GM12878 (cell line): ENCODE measurements around the gene FETUB. TPM values are rescaled to one million over a fixed set of nuclear protein-coding genes. Genes with fewer than 3 reads are reported as not detected.

Experiments used
- ATAC-seq: fragments of 200-7000 bp; cut with Tn5 transposase; 3 replicates; pipeline ENCODE4 v1.9.1; 2020; ENCODE audit warnings: mild to moderate bottlenecking, moderate library complexity
- BruUV-seq: library from RNA; stranded (reverse); fragments of 400-500 nt; replicated peaks from 2 replicates; lab custom pipeline; 2021; lab: Mats Ljungman, UMichigan
- CTCF ChIA-PET: fragments of 300-600 bp; sonication (Branson Sonifier 250); formaldehyde crosslinking; extraction: SDS; loops from one replicate; lab custom pipeline; 2021; ENCODE audit warnings: inconsistent platforms; lab: Yijun Ruan, JAX
- POLR2A ChIA-PET: fragments of 350-600 bp; formaldehyde crosslinking; extraction: SDS; loops from one replicate; lab custom pipeline; 2021; ENCODE audit warnings: inconsistent platforms; lab: Charles Lee
- RAD21 ChIA-PET: fragments of 300-600 bp; sonication (Branson Sonifier 250); formaldehyde crosslinking; loops from one replicate; lab custom pipeline; 2023; ENCODE audit warnings: antibody characterized with exemption; ENCODE audit not compliant: unreplicated experiment; lab: Charles Lee
- SMC1A ChIA-PET: fragments of 300-600 bp; sonication (Branson Sonifier 250); formaldehyde crosslinking; loops from one replicate; lab custom pipeline; 2023; ENCODE audit not compliant: unreplicated experiment, uncharacterized antibody; lab: Charles Lee
- DNase-seq: peaks from one replicate; pipeline ENCODE4 v3.0.0-alpha.2; 2011; ENCODE audit warnings: low read depth, low spot score
- FAIRE-seq: peaks from 3 replicates; lab custom pipeline; 2011; peaks lifted over from hg19 to GRCh38; lab: Jason Lieb, UNC
- H2AFZ ChIP-seq: 2 replicates; pipeline ENCODE4 v1.6.0; 2011; ENCODE audit warnings: low read depth, low read length, control low read depth; ENCODE audit not compliant: control insufficient read depth
- H3K27ac ChIP-seq: 2 replicates; pipeline ENCODE4 v1.5.1; 2011; ENCODE audit warnings: control low read depth; ENCODE audit not compliant: control insufficient read depth, insufficient read depth
- H3K27me3 ChIP-seq, 2 experiments: replicated peaks in 1 of 2; 2 replicates each; pipeline versions ENCODE4 v1.6.0 to v1.6.1; 2011; ENCODE audit warnings: low read length in 1 of 2; ENCODE audit not compliant: control insufficient read depth in 2 of 2, insufficient read depth in 2 of 2
- H3K36me3 ChIP-seq, 2 experiments: 2 replicates each; pipeline ENCODE4 v1.5.1; 2011; ENCODE audit warnings: low read length in 1 of 2; ENCODE audit not compliant: control insufficient read depth in 2 of 2, insufficient read depth in 2 of 2
- H3K4me1 ChIP-seq: 2 replicates; pipeline ENCODE4 v1.6.1; 2011; ENCODE audit warnings: mild to moderate bottlenecking, low read length, moderate library complexity, mixed read lengths; ENCODE audit not compliant: control insufficient read depth, insufficient read depth
- H3K4me2 ChIP-seq: 2 replicates; pipeline ENCODE4 v1.6.0; 2011; ENCODE audit warnings: control low read depth; ENCODE audit not compliant: control insufficient read depth, insufficient read depth
- H3K4me3 ChIP-seq: fragments of 200-600 bp; sonication (generic); 2 replicates; pipeline ENCODE4 v1.5.1; 2016
- H3K79me2 ChIP-seq: 2 replicates; pipeline ENCODE4 v1.6.0; 2011; ENCODE audit warnings: low read length; ENCODE audit not compliant: control insufficient read depth, insufficient read depth
- H3K9ac ChIP-seq: 2 replicates; pipeline ENCODE4 v1.8.0; 2011; ENCODE audit warnings: low read length, control low read depth, mixed read lengths; ENCODE audit not compliant: control insufficient read depth, insufficient read depth
- H3K9me3 ChIP-seq: replicated peaks from 3 replicates; pipeline ENCODE4 v1.5.1; 2011; ENCODE audit warnings: mild to moderate bottlenecking, low read length; ENCODE audit not compliant: control insufficient read depth, insufficient read depth
- H4K20me1 ChIP-seq: 2 replicates; pipeline ENCODE4 v1.6.0; 2011; ENCODE audit not compliant: control insufficient read depth, insufficient read depth
- CEBPB ChIP-seq, 2 experiments: fragments of 150-350 bp in 1 of 2; IDR thresholded peaks; 2 replicates each; pipeline ENCODE4 v1.6.1; 2012 to 2014; ENCODE audit warnings: low read depth in 2 of 2, low read length in 2 of 2, borderline replicate concordance in 1 of 2, inconsistent platforms in 1 of 2
- HDGF ChIP-seq: fragments of 450-650 bp; IDR thresholded peaks from 2 replicates; pipeline ENCODE4 v1.6.1; 2016; ENCODE audit warnings: antibody characterized with exemption
- KAT2A ChIP-seq: conservative IDR thresholded peaks from 2 replicates; pipeline ENCODE4 v1.6.1; 2011; ENCODE audit warnings: low read depth, low read length; ENCODE audit not compliant: control insufficient read depth
- MTA3 ChIP-seq: IDR thresholded peaks from 2 replicates; pipeline ENCODE4 v1.6.1; 2012; ENCODE audit warnings: low read length, inconsistent platforms, borderline replicate concordance
- NBN ChIP-seq: fragments of 450-650 bp; IDR thresholded peaks from 2 replicates; pipeline ENCODE4 v1.6.1; 2016
- PAX5 ChIP-seq: IDR thresholded peaks from 2 replicates; pipeline ENCODE4 v1.6.1; 2011; ENCODE audit warnings: low read depth, low read length, borderline replicate concordance
- RAD21 ChIP-seq: IDR thresholded peaks from 2 replicates; pipeline ENCODE4 v1.6.1; 2011; ENCODE audit warnings: mild to moderate bottlenecking, low read depth, low read length, moderate library complexity; ENCODE audit not compliant: insufficient read depth
- SMC3 ChIP-seq: IDR thresholded peaks from 2 replicates; pipeline ENCODE4 v1.6.1; 2011; ENCODE audit warnings: low read length, improper control_type of control experiment, borderline replicate concordance
- STAT1 ChIP-seq: fragments of 450-650 bp; conservative IDR thresholded peaks from 2 replicates; pipeline ENCODE4 v1.6.1; 2014; ENCODE audit warnings: antibody characterized with exemption, mild to moderate bottlenecking
- TCF12 ChIP-seq: IDR thresholded peaks from 2 replicates; pipeline ENCODE4 v1.6.1; 2011; ENCODE audit warnings: low read depth, mild to moderate bottlenecking, low read length
- YBX1 ChIP-seq: fragments of 450-650 bp; IDR thresholded peaks from 2 replicates; pipeline ENCODE4 v1.6.1; 2016; ENCODE audit warnings: antibody characterized with exemption
- WGBS: methylation state at CpG from one replicate; pipeline ENCODE4 v1.1.6; 2016; ENCODE audit warnings: low lambda C conversion rate; ENCODE audit not compliant: insufficient replicate concordance, insufficient coverage; ENCODE audit errors: missing lambda C conversion rate; 5-methylcytosine and 5-hydroxymethylcytosine counted together
- in situ Hi-C: fragments of 300-500 bp; cut with MboI; formaldehyde crosslinking; loops from 9 replicates; pipeline ENCODE4 v1.14.3; 2018; ENCODE audit warnings: mixed read lengths
- intact Hi-C: fragments of 100-400 bp; cut with micrococcal nuclease; formaldehyde crosslinking; loops from one replicate; pipeline ENCODE4 v1.14.2; 2022; ENCODE audit not compliant: unreplicated experiment
- polyA plus RNA-seq, 11 experiments: library from polyadenylated mRNA; depleted of rRNA in 4 of 11; unstranded in 6 of 11; stranded (reverse) in 5 of 11; fragments of >200 nt; fragmentation: Nextera tagmentation in 4 of 11; fragmentation: Illumina TruSeq in 1 of 11; extraction: Ambion mirVana in 4 of 11; extraction: Trizol in 1 of 11; gene quantifications; 1 replicate in 1 of 11; 2 replicates in 10 of 11; pipeline versions ENCODE4 v1.2.1 to v1.2.3, GENCODE V29; 2011 to 2016; ENCODE audit warnings: inconsistent platforms in 2 of 11, missing spikeins in 2 of 11, low read depth in 1 of 11
- total RNA-seq, 4 experiments: library from RNA; depleted of rRNA in 3 of 4; stranded (reverse); fragments of >200 nt in 3 of 4; fragmentation: Illumina TruSeq in 1 of 4; extraction: Trizol in 1 of 4; gene quantifications; 2 replicates each; pipeline versions ENCODE4 v1.2.1 to v1.2.3, GENCODE V29; 2013 to 2021
- TF ChIP-seq, protein P1 (sequence below), 3 experiments: IDR thresholded peaks in 2 of 3; conservative IDR thresholded peaks in 1 of 3; 2 replicates each; pipeline ENCODE4 v1.5.1; 2011; ENCODE audit warnings: low read depth in 3 of 3, low read length in 3 of 3, mild to moderate bottlenecking in 3 of 3, control low read depth in 2 of 3, moderate library complexity in 2 of 3, inconsistent platforms in 1 of 3, mixed read lengths in 1 of 3; ENCODE audit not compliant: control insufficient read depth in 2 of 3, insufficient read depth in 1 of 3; ENCODE audit errors: extremely low read depth in 1 of 3
- TF ChIP-seq, protein P2 (sequence below): IDR thresholded peaks from 2 replicates; pipeline ENCODE4 v1.6.1; 2011; ENCODE audit warnings: borderline replicate concordance, low read depth, mild to moderate bottlenecking, moderate library complexity, mixed read lengths, low read length; ENCODE audit not compliant: insufficient read depth; ENCODE audit errors: extremely low read length
- TF ChIP-seq, protein P3 (sequence below): fragments of 450-650 bp; IDR thresholded peaks from 2 replicates; pipeline ENCODE4 v1.6.1; 2017; ENCODE audit warnings: mild to moderate bottlenecking, moderate library complexity

The FETUB gene
- total and polyA plus RNA-seq, 10 of the 15 experiments (the other 5 are each of a cell fraction or from before 2014, with no cell fraction given) = not detected

DNA sequence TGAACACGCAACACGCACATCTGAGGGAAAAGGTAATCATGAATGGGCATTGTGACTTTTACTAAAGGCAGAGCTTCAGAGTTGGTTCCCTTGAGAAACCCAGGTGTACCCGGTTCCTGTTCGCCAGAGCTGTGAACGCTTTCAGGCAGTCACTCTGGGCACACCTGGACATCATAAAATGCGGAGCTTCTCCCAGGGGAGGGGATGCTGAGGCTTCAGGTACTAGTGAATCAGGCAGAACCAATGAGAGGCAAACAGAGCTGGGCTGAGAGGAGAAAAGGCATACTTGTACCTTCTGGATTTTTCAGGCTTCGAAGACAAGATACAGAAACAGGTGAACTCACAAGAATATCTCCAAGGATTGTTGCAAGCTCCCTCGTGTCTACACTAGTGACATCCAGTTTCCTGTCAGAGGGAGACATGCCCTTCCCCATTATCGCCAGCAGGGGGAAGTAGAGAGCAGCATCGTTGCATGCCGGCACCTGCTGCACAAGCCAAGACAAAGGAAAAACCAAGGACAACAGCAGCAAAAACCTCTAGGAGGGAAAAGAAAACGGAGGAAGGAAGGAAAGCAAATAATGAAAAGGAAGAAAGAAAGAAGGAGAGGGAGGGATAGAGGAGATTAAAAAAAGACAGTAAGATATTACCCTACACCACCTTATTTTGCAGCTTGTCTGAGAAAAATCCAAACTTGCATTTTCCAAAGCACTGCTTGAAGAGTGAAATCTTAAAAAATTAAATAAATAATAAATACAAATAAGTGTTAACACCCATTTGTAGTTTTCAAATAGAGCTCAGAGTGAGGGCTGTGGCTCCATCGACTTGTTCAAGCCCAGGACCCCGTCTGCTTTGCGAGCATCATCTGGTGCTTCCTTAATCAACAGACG, 25.4 kb upstream of the FETUB start:
- WGBS = 14% methylated on average over 16 of the region's 16 CpGs
- H3K27ac ChIP-seq = no peak overlapping the region
- ChIA-PET POLR2A (interaction anchor here (1.0 to 1.2 kb wide), 2 partner anchors 204 to 360 kb away, joined by 3 read pairs; no protein-coding TSS in a partner anchor), SMC1A (interaction anchor here (0.7 to 5.7 kb wide), 31 partner anchors 9 to 671 kb away, joined by 3 to 38 read pairs (median 4); no protein-coding TSS in a partner anchor), CTCF (interaction anchor here (0.7 to 7.7 kb wide), 70 partner anchors 7 to 703 kb away, joined by 3 to 183 read pairs (median 5); partner anchors contain the start of genes DNAJB11, EIF4A2 and TBCCD1), RAD21 (interaction anchor here (1.0 to 4.6 kb wide), 7 partner anchors 45 to 671 kb away, joined by 3 to 45 read pairs (median 5); no protein-coding TSS in a partner anchor)
- ATAC-seq = peak; percentile 81
- no peak overlapping the region for H3K9ac ChIP-seq
- H3K27me3 ChIP-seq = peaks cover 2 to 3% of the 10 kb centered on the region in 2 experiments; a peak in 3 of 4 replicates
- peaks cover 7% of the 10 kb centered on the region for H3K4me1 ChIP-seq
- no peaks in the 10 kb centered on the region for H3K9me3 ChIP-seq
- no peaks in the 10 kb centered on the region for H3K79me2 ChIP-seq
- intact Hi-C loops (loop anchor here (1.0 to 10.0 kb wide), 3 partner anchors 206 to 550 kb away; no protein-coding TSS in a partner anchor), in situ Hi-C loops (loop anchor here (5.0 kb wide), 1 partner anchor 207 kb away; no protein-coding TSS in a partner anchor)
- H3K36me3 ChIP-seq = no peaks in the 10 kb centered on the region
- no peak overlapping the region for H3K4me3 ChIP-seq
- peak; percentile 36 for DNase-seq
- BruUV-seq = no TSS peak
- FAIRE-seq = peak; percentile 99
- H4K20me1 ChIP-seq = no peaks in the 10 kb centered on the region
- H3K4me2 ChIP-seq = peak overlapping the region; percentile 56
- H2AFZ ChIP-seq = peak overlapping the region; percentile 11
- TF ChIP-seq TCF12 (0 out of 2 replicates have a peak, but pooled peaks have one; percentile 9), CEBPB (IDR thresholded peaks at IDR 0.05; ENCODE audit: borderline replicate concordance in 1 of 2, low read depth in 2 of 2, low read length in 2 of 2) (no peak), NBN (no peak), PAX5 (0 out of 2 replicates have a peak, but pooled peaks have one; percentile 11), MTA3 (no peak), HDGF (0 out of 2 replicates have a peak, but pooled peaks have one; percentile 26), YBX1 (no peak), STAT1 (no peak), RAD21 (peak; percentile 81), KAT2A (no peak), SMC3 (peak; percentile 86; the same call in 1 of the 2 replicates)
- TF ChIP-seq, protein P1, sequence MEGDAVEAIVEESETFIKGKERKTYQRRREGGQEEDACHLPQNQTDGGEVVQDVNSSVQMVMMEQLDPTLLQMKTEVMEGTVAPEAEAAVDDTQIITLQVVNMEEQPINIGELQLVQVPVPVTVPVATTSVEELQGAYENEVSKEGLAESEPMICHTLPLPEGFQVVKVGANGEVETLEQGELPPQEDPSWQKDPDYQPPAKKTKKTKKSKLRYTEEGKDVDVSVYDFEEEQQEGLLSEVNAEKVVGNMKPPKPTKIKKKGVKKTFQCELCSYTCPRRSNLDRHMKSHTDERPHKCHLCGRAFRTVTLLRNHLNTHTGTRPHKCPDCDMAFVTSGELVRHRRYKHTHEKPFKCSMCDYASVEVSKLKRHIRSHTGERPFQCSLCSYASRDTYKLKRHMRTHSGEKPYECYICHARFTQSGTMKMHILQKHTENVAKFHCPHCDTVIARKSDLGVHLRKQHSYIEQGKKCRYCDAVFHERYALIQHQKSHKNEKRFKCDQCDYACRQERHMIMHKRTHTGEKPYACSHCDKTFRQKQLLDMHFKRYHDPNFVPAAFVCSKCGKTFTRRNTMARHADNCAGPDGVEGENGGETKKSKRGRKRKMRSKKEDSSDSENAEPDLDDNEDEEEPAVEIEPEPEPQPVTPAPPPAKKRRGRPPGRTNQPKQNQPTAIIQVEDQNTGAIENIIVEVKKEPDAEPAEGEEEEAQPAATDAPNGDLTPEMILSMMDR (IDR thresholded peaks at IDR 0.05 in 2 of 3, conservative IDR thresholded peaks at IDR 0.05 in 1 of 3; ENCODE audit: control insufficient read depth in 2 of 3, extremely low read depth in 1 of 3, insufficient read depth in 1 of 3, low read depth in 3 of 3, low read length in 3 of 3) = peak; percentile 93 to 98 (median 98)
- TF ChIP-seq, protein P2, sequence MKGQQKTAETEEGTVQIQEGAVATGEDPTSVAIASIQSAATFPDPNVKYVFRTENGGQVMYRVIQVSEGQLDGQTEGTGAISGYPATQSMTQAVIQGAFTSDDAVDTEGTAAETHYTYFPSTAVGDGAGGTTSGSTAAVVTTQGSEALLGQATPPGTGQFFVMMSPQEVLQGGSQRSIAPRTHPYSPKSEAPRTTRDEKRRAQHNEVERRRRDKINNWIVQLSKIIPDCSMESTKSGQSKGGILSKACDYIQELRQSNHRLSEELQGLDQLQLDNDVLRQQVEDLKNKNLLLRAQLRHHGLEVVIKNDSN = no peak
- TF ChIP-seq, protein P3, sequence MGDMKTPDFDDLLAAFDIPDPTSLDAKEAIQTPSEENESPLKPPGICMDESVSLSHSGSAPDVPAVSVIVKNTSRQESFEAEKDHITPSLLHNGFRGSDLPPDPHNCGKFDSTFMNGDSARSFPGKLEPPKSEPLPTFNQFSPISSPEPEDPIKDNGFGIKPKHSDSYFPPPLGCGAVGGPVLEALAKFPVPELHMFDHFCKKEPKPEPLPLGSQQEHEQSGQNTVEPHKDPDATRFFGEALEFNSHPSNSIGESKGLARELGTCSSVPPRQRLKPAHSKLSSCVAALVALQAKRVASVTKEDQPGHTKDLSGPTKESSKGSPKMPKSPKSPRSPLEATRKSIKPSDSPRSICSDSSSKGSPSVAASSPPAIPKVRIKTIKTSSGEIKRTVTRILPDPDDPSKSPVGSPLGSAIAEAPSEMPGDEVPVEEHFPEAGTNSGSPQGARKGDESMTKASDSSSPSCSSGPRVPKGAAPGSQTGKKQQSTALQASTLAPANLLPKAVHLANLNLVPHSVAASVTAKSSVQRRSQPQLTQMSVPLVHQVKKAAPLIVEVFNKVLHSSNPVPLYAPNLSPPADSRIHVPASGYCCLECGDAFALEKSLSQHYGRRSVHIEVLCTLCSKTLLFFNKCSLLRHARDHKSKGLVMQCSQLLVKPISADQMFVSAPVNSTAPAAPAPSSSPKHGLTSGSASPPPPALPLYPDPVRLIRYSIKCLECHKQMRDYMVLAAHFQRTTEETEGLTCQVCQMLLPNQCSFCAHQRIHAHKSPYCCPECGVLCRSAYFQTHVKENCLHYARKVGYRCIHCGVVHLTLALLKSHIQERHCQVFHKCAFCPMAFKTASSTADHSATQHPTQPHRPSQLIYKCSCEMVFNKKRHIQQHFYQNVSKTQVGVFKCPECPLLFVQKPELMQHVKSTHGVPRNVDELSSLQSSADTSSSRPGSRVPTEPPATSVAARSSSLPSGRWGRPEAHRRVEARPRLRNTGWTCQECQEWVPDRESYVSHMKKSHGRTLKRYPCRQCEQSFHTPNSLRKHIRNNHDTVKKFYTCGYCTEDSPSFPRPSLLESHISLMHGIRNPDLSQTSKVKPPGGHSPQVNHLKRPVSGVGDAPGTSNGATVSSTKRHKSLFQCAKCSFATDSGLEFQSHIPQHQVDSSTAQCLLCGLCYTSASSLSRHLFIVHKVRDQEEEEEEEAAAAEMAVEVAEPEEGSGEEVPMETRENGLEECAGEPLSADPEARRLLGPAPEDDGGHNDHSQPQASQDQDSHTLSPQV = no peak
